ENCODE measurements around the gene VASH2. TPM values are rescaled to one million over a fixed set of nuclear protein-coding genes. Genes with fewer than 3 reads are reported as not detected.
"Not testable (repeated sequence)": the region's sequence is repeated elsewhere in the genome, so short reads cannot be mapped to it uniquely, and the experiment has no call there.

The VASH2 gene
- total RNA-seq, 1 donor from 2014 or later = under 0.01 TPM

DNA sequence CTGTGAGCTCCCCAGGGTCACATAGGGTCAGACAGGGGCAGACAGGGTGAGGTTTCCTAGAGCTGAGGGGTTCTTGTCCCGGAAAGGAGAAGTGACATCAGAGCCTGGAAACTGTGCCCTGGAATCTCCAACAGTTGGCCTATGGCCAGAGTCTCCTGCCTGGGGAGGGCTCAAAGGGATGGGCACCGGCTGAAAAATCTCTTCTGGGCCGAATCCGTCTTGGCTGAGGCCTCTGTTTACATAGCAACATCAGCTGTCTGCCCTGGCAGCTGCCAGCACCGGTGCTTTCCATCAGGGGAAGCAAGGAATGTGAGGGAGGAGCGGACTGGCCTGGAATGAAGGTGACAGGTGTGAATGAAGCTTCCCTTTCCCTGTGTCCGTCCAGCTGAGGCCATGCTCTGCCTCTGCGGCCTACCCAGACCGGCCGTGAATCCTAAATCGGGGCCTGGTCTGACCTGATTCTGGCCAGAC is 30.7 kb downstream of the VASH2 start:
- DNase-seq (ENCODE audit: low read depth in 2 of 2) = peak in 1 of 2 donors; percentile 8

GRCh38 chr1:212981571-212982328 is 31.4 kb downstream of the VASH2 start:
- DNase-seq (ENCODE audit: low read depth in 2 of 2) = no peak

DNA sequence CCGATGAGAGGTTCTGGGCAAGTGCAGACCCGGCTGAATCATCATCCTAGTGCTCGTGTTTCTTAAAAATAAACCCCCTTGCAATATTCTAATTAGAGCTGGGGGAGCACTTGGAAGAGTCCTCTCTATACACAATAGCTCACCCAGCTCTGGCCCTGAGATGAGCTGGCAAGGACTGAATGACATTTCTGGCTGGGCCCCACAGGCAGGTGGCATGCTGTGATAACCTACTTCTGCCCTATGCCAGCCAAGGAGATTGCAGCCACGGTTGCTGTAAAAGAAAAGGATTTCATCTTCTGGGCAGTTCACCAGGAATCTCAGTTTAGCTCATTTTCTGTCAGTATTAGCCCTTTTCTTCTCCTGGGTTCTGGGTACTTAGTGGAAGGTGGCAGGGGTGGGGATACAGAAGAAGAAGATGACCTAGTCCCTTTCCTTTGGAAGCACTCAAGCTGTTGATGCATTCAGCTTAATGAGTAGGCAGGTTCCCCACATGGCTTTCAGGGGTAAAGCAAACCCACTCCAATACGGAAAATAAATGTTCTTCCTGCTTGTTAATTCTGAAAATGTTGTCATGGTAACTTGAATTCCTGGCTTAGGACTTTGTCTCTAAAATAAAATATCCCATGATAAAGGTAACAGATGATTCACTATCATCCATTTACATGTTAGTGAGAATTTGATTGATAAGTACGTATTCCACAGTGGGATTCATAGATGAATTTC is 32.2 kb downstream of the VASH2 start:
- no peak for DNase-seq (ENCODE audit: low read depth in 2 of 2)

DNA sequence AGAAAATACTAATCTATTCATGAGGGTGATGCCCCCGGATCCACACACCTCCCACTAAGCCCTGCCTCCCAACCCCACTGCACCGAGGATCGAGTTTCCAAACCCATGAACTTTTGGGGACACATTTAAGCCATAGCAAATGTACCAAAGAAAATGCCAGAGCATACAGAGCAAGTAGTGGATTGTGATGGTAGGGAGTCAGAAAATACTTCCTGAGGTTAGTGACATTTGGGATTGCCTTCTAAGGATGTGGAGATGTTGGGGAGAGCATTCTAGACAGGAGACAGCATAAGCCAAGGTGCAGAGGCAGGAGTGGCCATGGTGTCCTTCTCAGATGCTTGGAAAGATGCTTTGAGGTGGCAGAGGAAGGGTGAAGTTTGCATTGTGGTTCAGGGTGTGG is 33.1 kb downstream of the VASH2 start:
- no peak for DNase-seq (ENCODE audit: low read depth in 2 of 2)

- DNase-seq (ENCODE audit: low read depth in 2 of 2) = no peak
Measured at GRCh38 chr1:212984522-212985291, 34.4 kb downstream of the VASH2 start.

GRCh38 chr1:212986551-212986950 is 36.2 kb downstream of the VASH2 start:
- DNase-seq (ENCODE audit: low read depth in 2 of 2) = no peak

- DNase-seq (ENCODE audit: low read depth in 2 of 2) = no peak
Measured at GRCh38 chr1:212987702-212988322, 37.5 kb downstream of the VASH2 start.

DNA sequence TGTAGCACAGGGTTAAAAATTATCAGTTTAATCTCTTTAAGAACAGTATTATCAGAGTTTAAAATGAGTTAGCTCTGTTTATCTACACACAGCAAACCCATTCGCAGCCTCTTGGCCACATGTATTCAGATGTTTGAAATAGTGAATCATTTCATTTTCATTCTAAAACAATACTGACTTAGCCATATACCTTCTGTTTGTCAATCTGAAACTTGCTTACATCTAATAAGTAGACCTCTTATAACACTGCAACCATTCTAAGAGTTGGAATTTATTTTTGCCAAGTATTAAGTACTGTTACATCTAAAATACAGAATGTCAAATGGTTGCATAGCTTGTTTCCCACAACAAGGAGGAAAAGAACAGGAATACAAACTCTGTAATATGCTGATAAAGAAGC is 39.9 kb downstream of the VASH2 start:
- DNase-seq (ENCODE audit: low read depth in 2 of 2) = no peak

- not testable (repeated sequence) for DNase-seq (ENCODE audit: low read depth in 2 of 2)
Measured at GRCh38 chr1:212993960-212994359, 43.6 kb downstream of the VASH2 start.

GRCh38 chr1:212994926-212995325 is 44.6 kb downstream of the VASH2 start:
- no peak for DNase-seq (ENCODE audit: low read depth in 2 of 2)

- no peak for DNase-seq (ENCODE audit: low read depth in 2 of 2)
Measured at GRCh38 chr1:213003256-213003655, 52.9 kb downstream of the VASH2 start.

DNA sequence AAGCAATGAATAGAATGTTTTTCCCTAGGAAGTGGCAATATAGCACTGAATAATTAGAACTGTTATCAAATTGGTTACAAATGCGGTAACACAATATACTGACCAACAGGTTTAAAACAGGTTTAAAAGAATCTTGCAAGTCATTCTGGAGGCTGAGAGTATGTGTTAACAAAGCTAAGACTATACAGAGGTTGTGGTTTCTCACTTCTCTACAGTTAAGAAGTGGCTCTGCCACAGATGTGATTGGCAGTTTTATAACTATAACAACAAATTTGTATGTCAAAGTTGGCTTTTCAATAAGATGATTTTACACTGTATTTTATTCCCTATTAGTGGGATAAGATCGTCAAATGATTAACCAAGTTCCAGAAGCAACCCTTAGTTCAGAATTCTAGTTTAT is 58.2 kb downstream of the VASH2 start:
- no peak for DNase-seq (ENCODE audit: low read depth in 2 of 2)

DNA sequence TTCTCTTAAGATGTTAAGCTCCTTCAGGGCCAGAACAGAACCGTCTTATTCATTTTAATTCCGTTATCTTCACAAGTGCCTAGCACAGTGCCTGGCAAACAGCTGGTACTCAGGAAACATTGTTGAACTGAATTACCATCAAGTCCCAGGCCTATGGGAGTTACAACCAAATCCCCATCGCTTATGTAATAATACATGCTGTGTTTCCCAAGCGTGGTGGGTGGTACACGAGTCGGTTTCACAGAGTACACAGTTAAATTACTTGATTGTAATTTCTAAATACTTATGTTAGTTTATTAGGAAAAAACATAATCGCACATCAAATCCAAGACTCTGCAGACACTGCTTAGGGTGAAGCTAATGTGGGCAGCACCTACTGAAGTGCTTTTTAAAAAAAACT is 64.3 kb downstream of the VASH2 start:
- DNase-seq (ENCODE audit: low read depth in 2 of 2) = peak; percentile 20 to 26

GRCh38 chr1:213015099-213016050 is 65.0 kb downstream of the VASH2 start, which contains the start of gene ANGEL2:
Gene ANGEL2, minus strand, starts transcription at chr1:213015867. Its CDS starts 196 bp downstream, at chr1:213015671.
- DNase-seq (ENCODE audit: low read depth in 2 of 2) = peak; percentile 97 to 98

DNA sequence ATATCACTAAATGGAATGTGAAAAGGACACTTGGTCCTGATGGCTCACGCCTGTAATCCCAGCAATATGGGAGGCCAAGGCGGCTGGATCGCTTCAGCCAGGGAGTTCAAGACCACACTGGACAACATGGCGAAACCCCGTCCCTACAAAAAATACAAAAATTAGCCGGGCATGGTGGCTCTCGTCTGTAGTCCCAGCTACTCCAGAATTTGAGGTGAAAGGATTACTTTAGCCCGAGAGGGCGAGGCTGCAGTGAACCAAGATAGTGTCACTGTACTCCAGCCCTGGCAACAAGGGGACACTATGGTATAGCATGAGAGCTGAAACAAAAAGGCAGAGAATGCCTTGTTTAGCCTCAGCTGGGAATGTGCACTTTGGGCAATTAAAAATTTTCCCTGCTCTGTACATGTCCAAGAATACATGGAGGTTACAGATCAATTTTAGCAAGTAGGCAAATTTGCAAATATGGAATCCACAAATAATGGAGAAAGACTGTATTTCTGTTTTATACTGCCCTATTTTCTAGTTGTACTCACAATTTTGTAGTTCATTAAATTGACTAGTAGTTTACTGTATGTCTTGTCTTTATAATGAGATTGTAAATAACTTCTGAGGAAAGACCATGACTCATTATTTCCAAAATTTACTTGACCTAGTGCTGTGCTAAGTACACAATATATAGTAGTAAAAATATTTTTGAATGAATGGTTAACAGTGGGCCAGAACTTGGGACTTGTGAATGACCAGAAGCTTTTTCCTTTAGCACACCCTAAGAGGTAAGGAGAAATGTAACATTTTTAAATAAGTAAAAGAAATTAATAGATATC is 67.3 kb downstream of the VASH2 start:
- DNase-seq (ENCODE audit: low read depth in 2 of 2) = no peak

- no peak for DNase-seq (ENCODE audit: low read depth in 2 of 2)
Measured at GRCh38 chr1:213019450-213019849, 69.1 kb downstream of the VASH2 start.

DNA sequence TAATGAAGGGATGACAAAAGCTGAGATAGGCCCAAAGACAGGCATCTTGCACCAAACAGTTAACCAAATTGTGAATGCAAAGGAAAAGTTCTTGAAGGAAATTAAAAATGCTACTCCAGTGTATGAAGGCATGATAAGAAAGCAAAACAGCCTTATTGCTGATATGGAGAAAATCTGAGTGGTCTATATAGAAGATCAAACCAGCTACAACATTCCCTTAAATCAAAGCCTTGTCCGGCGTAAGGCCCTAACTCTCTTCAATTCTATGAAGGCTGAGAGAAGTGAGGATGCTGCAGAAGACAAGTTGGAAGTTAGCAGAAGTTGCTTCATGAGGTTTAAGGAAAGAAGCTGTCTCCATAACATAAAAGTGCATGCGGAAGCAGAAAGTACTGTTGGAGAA is 69.7 kb downstream of the VASH2 start:
- DNase-seq (ENCODE audit: low read depth in 2 of 2) = no peak

GRCh38 chr1:213027024-213027423 is 76.7 kb downstream of the VASH2 start:
- DNase-seq (ENCODE audit: low read depth in 2 of 2) = not testable (repeated sequence)

GRCh38 chr1:213032651-213033050 is 82.3 kb downstream of the VASH2 start:
- no peak for DNase-seq (ENCODE audit: low read depth in 2 of 2)
